CMK (cell line): ENCODE results near the gene BBLN.
A peak's percentile ranks its signal among the peaks of the same experiment; 100 is the strongest.

Source experiments
- DNase-seq: peaks from one replicate; pipeline ENCODE4 v3.0.0-alpha.2; 2010; ENCODE audit warnings: low read depth

The BBLN gene

GRCh38 chr9:128191406-128192046 is 31.5 kb downstream of the BBLN start, which contains the start of gene CIZ1:
Gene CIZ1 (minus strand): TSS chr9:128191572. CDS start chr9:128190857, 715 bp downstream.
- DNase-seq = peak; percentile 87

GRCh38 chr9:128192601-128193371 is 32.7 kb downstream of the BBLN start:
- no peak for DNase-seq

GRCh38 chr9:128193469-128194096 is 33.5 kb downstream of the BBLN start:
- DNase-seq = no peak

DNA sequence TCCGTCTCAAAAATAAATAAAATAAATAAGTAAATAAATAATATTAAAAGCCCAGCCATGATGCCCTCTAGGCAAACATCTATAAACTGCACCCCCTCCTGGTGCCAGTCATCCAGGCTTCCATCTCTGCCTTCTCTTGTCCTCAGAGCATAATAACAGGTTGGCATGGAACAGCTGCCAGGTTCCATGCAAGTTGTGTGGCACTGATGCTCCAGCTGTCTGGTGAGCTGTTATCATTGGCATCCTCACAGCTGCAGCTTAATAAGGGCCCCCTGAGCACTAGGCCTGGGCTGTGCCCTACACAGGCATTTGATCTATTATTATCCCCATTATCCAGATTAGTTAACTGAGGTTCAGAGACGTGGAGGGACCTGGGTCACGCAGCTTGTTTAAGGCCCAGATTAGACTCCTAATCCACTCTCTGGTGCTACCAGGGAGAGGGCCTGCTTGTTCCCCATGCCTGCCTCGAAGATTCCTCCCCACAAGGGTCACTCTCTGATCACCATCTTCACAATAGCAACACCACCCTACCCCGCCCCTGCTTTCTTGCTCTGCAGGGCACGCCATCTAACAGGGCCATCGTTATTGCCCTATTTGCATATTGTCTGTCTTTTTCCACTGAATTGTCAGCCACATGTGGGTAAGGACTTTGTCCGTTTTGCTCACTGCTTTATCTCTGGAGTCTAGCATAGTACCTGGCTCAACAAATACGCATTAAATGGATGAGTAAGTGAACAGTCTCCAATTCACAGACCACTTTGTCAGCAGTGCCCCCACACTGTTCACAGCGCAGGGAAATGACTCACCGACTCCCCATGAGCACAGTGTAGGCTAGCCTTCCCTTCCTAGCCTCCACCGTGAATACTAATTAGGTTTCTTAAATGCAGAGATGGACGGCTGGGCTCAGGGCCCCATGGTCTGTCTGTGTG is 41.6 kb downstream of the BBLN start:
- no peak for DNase-seq

DNA sequence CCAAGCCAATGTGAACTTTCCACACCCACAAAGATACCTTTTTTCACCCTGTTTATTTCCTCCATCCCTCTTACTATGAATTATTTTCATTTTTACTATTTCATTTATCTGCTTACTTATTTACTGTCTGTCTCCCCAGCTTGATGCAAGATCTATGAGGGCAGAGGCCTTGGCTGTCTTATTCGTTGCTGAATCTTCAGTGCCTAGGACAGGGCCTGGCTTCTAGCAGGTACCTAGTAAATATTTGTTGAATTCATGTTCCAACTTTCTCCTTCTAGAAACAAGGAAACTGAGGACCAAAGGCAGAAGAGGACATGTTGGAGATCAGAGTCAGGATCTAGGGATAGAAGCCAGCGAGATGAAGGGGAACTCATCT is 42.6 kb downstream of the BBLN start:
- no peak for DNase-seq

DNA sequence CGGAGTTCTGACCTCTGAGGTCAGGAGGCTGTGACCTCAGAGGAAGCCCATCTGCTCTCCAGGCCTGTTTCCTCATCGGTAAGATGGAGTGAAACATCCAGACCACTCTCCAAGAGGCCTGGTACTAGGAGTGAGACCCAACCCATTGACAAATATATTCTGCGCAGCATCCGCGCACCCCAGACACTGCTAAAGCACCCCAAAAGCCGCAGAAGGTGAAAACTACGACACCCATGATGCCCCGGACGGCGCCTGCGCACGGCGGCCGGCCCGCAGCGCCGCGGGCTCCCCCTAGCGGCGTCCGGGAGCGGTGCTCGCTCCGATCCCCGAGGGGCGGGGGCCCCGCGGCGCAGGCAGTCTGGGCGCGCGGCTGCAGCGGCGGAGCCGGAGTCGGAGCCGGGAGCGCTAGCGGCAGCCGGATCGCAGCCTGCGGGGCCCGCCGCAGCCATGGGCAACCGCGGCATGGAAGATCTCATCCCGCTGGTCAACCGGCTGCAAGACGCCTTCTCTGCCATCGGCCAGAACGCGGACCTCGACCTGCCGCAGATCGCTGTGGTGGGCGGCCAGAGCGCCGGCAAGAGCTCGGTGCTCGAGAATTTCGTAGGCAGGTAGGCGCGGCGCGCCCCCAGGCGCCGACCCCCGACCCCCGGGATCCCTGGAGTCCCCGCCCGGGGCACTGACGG is 43.1 kb downstream of the BBLN start, which contains the start of gene DNM1:
Gene DNM1, plus strand, starts transcription at position 356 of the 683 bp plus-strand sequence. Its CDS starts 92 bp downstream, at position 448.
- peak; percentile 26 for DNase-seq

DNA sequence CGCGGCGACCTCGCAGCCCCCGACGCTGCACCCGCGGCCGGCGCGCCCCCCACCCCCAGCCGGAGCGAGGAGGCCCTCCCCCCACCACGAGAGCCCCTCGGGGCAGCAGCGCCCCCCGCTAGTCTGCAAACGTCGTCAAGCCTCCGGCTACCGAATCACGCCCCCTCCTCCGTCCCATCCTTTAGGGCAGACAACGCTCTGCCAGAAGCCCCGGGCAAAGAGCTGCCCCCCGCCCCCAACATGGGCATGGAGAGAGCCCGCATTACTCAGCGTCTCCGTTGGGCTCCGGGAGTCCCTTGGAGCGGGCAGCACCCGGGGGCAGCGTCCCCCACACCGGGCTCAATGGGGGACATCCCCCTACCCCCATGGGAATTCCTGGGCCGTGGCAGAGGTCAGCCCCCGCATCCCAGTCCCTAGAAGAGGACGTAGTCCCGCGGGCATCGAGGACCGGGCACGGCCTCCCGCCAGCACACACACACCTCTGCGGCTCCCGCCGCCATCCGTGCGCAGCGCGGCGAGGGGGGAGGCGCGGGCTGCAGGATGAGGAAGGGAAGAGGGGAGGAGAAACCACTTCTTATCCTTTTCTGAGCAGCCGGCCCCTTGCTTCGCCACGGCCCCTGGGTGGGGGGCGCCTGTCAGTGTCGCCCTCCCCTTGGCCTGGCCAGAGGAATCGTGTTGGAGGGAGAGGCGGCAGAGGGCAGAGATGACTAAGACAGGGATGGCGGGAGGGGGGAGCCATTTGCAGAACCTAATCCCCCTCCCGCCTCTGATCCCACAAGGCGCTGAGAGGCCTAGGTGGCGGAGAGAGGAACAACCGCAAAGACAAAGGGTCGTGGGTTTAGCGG is 43.9 kb downstream of the BBLN start:
- DNase-seq = peak; percentile 52

DNA sequence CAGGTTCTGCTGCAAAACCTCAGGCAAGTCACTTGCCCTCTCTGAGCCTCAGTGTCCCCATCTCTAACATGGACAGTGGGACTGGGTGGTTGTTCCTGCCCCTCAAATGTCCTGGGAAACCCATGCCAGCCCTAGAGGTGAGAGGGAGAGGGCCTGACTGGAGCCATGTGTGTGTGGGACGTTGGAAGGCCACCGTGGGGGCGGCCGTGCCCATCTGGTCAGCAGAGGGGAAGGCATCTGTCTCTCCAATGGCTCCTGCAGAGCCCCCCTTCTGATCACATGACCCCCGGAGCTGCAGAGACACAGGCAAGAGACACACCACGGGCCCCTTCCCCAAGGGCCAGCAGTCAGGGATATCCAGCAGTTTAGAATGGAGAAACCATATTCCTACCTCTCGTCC is 44.8 kb downstream of the BBLN start:
- DNase-seq = no peak

DNA sequence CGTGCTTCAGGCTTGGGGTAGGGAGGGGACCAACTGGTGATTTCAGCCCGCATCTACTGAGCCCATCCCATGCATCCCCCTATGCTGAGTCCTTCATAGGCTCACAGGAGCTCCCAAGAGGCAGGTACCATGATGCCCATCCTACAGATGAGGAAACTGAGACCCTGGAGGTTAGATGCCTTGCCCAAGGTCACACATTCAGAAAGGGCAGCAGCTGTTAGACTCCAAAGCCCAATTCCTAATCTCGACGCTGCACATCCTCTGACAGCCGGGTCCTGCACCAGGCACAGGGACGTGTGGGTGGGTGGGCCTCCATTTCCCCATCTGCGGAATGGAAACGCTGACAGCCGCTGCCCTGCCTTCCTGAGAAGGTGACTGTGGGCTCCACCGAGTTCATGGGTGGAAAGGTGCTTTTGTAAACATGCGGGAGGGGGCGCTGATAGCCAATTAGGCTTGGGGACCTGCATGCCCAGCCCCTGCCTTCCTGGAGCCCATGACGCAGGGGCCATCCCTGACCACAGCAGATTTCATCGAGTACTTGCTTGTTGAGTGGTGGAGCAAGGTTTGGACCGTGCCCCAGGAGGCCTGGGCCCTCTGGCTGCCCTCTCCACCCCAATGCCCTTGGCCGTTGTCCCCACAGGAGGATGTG is 45.4 kb downstream of the BBLN start:
- DNase-seq = no peak

- no peak for DNase-seq
Observed at GRCh38 chr9:128206484-128206883, 46.4 kb downstream of the BBLN start.

GRCh38 chr9:128206916-128207910 is 47.1 kb downstream of the BBLN start:
- no peak for DNase-seq

DNA sequence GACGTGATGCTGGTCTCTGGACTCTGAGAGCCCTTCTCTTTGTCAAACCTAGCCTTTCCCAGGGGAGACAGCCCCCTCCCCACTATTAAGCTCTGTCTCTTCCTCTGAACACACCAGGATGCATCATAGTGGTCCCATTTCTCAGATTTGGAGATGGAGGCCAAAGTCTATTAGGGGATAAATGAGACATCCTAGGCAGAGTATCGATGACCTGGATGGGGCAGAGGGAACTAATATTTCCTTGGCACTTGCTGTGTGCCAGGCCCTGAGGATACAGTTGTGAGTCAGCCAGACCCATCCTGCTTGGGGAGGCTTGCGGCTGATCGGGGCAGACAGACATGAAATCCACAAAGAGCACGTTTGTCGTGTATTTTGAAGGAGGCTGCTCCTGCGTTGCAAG is 48.3 kb downstream of the BBLN start:
- no peak for DNase-seq

- DNase-seq = no peak
Observed at GRCh38 chr9:128208946-128209669, 49.0 kb downstream of the BBLN start.

DNA sequence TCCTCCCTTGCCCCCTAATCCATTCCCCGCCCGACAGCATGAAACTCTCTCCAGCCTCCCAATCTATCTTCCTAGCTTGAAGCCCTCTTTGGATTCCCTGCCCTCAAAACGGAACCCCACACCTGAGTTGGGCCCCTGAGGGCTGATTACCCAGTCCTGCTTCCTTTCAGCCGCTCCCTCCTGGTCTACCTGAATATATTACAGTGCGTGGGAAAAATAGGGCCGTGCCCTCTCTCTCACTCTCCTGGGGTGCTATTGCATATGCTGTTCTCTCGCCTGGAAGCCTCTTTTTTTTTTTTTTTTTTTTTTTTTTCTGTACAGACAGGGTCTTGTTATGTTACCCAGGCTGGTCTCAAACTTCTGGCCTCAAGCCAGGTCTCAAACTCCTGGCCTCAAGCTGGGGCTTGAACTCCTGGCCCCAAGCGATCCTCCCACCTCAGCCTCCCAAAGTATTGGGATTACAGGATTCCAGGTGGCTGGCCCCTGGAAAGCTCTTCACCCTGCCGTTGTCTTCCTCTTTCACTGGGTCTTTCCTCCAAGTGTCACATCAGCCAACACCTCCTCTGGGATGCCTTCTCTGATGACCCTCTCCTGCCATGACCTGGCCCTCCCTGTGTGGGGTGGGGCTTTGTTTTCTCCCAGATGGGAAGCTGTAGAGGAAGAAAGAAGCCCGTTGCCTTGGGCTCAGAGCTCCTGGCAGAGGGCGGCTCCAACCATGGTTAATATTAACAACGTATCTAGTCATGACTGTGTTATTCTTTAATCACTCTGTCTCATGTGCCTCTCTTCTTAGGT is 51.3 kb downstream of the BBLN start:
- DNase-seq = no peak

- no peak for DNase-seq
Observed at GRCh38 chr9:128211981-128212281, 51.9 kb downstream of the BBLN start.
